Stomach (tissue), 19 donors: ENCODE data around the gene LINGO4. TPM values are rescaled to one million over a fixed set of nuclear protein-coding genes. Genes with fewer than 3 reads are reported as not detected.

ENCODE experiments used
- DNase-seq, 2 donors: peaks; one replicate each; pipeline versions ENCODE4 v3.0.0 to v3.0.0-alpha.2; 2013 to 2019
- H3K27ac ChIP-seq, 5 donors: fragments of 200-600 bp in 4 of 5; sonication (generic) in 4 of 5; one replicate each; pipeline ENCODE4 v1.5.1; 2013 to 2019; ENCODE audit warnings: mild to moderate bottlenecking in 1 of 5, moderate library complexity in 1 of 5
- H3K27me3 ChIP-seq, 3 donors: fragments of 200-600 bp; sonication (generic); one replicate each; pipeline ENCODE4 v1.5.1; 2017 to 2019; ENCODE audit warnings: mixed run types in 1 of 3
- H3K36me3 ChIP-seq, 4 donors: fragments of 200-600 bp; sonication (generic); 1 replicate in 3 of 4; 2 replicates in 1 of 4; pipeline ENCODE4 v1.5.1; 2016 to 2019
- H3K4me1 ChIP-seq, 4 donors: fragments of 200-600 bp; sonication (generic); one replicate each; pipeline ENCODE4 v1.5.1; 2016 to 2019
- H3K4me3 ChIP-seq, 4 donors: fragments of 200-600 bp; sonication (generic) in 3 of 4; one replicate each; pipeline ENCODE4 v1.5.1; 2016 to 2019; ENCODE audit warnings: mild to moderate bottlenecking in 1 of 4
- H3K9me3 ChIP-seq, 4 donors: fragments of 200-600 bp; sonication (generic); one replicate each; pipeline ENCODE4 v1.5.1; 2016 to 2019
- EP300 ChIP-seq: sonication (generic); formaldehyde crosslinking; IDR thresholded peaks from one replicate; pipeline ENCODE4 v1.6.1; 2017; ENCODE audit warnings: antibody characterized with exemption
- POLR2A ChIP-seq, 4 donors: fragments of 450-650 bp; IDR thresholded peaks; one replicate each; pipeline ENCODE4 v1.6.1; 2016; ENCODE audit warnings: antibody characterized with exemption in 4 of 4, control low read depth in 2 of 4, mild to moderate bottlenecking in 1 of 4, moderate library complexity in 1 of 4
- POLR2AphosphoS5 ChIP-seq, 3 donors: sonication (generic); formaldehyde crosslinking; IDR thresholded peaks; one replicate each; pipeline ENCODE4 v1.6.1; 2016; ENCODE audit warnings: antibody characterized with exemption in 3 of 3
- WGBS, 5 donors: extraction: QIAGEN DNeasy Blood & Tissue Kit in 3 of 5; methylation state at CpG; one replicate each; pipeline versions ENCODE4 v1.1.5 to v1.1.7; 2013 to 2018; 5-methylcytosine and 5-hydroxymethylcytosine counted together
- intact Hi-C: fragments of 100-400 bp; cut with DNase I; formaldehyde crosslinking; loops from one replicate; pipeline ENCODE4 v1.15.1; 2023; ENCODE audit warnings: low total_unique reads
- long read RNA-seq, 10 donors: transcript quantifications; one replicate each; lab custom pipeline, GENCODE V29; 2026
- polyA plus RNA-seq, 3 donors: library from polyadenylated mRNA; stranded (reverse); fragments of 200-250 nt; gene quantifications; one replicate each; pipeline ENCODE4 v1.2.3, GENCODE V29; 2013
- total RNA-seq, 5 donors: library from RNA; depleted of rRNA; stranded (reverse); fragments of >200 nt; gene quantifications; one replicate each; pipeline versions ENCODE4 v1.1.0 to v1.2.3, GENCODE V29; 2014 to 2016
- TF ChIP-seq, protein P1 (sequence below), 7 experiments: fragments of 450-650 bp in 4 of 7; fragments of 200-600 bp in 3 of 7; sonication (generic) in 3 of 7; IDR thresholded peaks; one replicate each; pipeline ENCODE4 v1.5.1; 2016 to 2019; ENCODE audit warnings: antibody characterized with exemption in 7 of 7, control low read depth in 2 of 7, mild to moderate bottlenecking in 1 of 7
- donor health status: healthy with polysubstance abuse.
- donor health status: Bipolar disorder and iron deficiency.
- donor health status: healthy.

Gene LINGO4, protein sequence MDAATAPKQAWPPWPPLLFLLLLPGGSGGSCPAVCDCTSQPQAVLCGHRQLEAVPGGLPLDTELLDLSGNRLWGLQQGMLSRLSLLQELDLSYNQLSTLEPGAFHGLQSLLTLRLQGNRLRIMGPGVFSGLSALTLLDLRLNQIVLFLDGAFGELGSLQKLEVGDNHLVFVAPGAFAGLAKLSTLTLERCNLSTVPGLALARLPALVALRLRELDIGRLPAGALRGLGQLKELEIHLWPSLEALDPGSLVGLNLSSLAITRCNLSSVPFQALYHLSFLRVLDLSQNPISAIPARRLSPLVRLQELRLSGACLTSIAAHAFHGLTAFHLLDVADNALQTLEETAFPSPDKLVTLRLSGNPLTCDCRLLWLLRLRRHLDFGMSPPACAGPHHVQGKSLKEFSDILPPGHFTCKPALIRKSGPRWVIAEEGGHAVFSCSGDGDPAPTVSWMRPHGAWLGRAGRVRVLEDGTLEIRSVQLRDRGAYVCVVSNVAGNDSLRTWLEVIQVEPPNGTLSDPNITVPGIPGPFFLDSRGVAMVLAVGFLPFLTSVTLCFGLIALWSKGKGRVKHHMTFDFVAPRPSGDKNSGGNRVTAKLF
- 1 to 10 TPM in 1 of 5 donors, not detected in 4; 3.2 TPM for total RNA-seq
- polyA plus RNA-seq = under 1 TPM in 1 of 3 donors, not detected in 2; 0.06 TPM
- long read RNA-seq, donor 1 = 0 reads
- long read RNA-seq, donor 2 = 0 reads
- long read RNA-seq, donor 3 = 0 reads
- long read RNA-seq, donor 4 = 0 reads
- long read RNA-seq, donor 5 = 0 reads
- long read RNA-seq, donor 6 = 0 reads
- long read RNA-seq, donor 7 = 0 reads
- long read RNA-seq, donor 8 = 0 reads
- long read RNA-seq, donor 9 = 0 reads
- long read RNA-seq, donor 10 = 0 reads

DNA sequence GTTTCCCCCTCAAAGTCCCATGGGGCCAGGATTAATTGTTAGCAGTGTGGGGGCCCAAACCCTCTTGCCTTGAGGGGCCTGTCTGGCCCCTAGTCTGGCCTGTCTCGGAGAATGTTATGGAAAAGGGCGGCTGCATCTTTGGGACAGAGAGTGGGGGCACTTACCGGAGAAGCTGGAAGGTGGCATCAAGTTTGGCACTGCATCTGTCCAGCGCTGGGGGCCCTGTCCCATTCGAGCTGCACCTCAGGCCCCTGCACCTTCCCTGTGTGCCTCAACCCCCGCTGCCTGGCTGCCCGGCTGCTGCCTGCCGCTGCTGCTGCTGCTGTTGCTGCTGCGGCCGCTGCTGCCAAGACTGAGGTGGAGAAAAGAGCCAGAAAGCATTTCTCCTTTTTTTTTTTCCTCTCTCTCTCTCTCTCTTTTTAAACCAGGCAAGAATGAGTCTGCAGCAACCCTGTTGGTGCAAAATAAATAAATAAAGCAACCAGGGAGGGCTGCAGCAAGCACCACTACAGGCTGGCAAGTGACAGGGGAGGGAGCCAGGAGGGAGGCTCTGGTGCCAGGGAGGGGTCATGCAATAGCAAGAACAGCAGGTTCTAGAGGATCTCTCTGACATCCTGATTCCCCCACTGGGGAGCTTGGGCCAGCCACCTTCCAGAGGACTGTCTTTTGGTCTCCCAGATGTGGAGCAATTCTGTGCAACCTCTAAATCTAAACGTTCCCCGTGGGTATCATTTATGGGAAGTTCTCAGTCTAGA lies at the start of gene LINGO4:
LINGO4 (minus strand) TSS at position 354 of the 755 bp plus-strand sequence. CDS start 2,715 bp downstream, outside the sequence.
- TF ChIP-seq EP300 = no peak
- no peak for TF ChIP-seq POLR2A (IDR thresholded peaks at IDR 0.05)
- TF ChIP-seq, protein P1, sequence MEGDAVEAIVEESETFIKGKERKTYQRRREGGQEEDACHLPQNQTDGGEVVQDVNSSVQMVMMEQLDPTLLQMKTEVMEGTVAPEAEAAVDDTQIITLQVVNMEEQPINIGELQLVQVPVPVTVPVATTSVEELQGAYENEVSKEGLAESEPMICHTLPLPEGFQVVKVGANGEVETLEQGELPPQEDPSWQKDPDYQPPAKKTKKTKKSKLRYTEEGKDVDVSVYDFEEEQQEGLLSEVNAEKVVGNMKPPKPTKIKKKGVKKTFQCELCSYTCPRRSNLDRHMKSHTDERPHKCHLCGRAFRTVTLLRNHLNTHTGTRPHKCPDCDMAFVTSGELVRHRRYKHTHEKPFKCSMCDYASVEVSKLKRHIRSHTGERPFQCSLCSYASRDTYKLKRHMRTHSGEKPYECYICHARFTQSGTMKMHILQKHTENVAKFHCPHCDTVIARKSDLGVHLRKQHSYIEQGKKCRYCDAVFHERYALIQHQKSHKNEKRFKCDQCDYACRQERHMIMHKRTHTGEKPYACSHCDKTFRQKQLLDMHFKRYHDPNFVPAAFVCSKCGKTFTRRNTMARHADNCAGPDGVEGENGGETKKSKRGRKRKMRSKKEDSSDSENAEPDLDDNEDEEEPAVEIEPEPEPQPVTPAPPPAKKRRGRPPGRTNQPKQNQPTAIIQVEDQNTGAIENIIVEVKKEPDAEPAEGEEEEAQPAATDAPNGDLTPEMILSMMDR (IDR thresholded peaks at IDR 0.05) = no peak
- no peak for TF ChIP-seq POLR2AphosphoS5 (IDR thresholded peaks at IDR 0.05)
- intact Hi-C loops = no loop called here

DNA sequence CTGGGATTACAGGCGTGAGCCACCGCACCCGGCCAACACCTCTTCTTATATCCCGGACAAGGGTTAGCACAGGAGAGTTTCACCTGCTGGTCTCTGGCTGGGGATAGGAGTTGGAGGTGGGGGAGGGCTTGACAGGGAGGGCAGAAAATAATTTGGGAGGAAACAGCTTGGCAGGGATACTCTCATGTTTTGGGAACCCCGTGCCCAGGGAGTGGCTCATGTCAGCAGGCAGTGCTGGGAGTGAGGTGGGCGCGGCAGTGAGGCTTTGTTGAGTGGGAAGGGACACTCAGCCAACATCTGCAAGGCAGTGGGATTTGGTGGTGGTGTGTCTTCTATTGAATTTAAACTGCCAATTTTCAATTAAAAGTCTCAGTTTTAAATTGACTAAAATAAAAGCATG lies 49.4 kb upstream of the LINGO4 start:
- 72 to 85% (median 79%) methylated on average over 7 of the region's 7 CpGs for WGBS, 5 donors
- Histone ChIP-seq H3K4me3 (no peak overlapping the region), H3K27me3 (peaks cover 0 to 35% (median 0%) of the 10 kb centered on the region in 3 donors), H3K27ac (no peak overlapping the region), H3K4me1 (no peaks in the 10 kb centered on the region), H3K36me3 (no peaks in the 10 kb centered on the region), H3K9me3 (no peaks in the 10 kb centered on the region)
- intact Hi-C loops = no loop called here
- no peak for TF ChIP-seq POLR2A (IDR thresholded peaks at IDR 0.05)
- TF ChIP-seq POLR2AphosphoS5 (IDR thresholded peaks at IDR 0.05) = no peak
- TF ChIP-seq, protein P1 (IDR thresholded peaks at IDR 0.05) = no peak
- TF ChIP-seq EP300 = no peak
- no peak for DNase-seq

More for the DNA sequence above, at the start of gene LINGO4:
- Histone ChIP-seq H3K4me1 (no peaks in the 10 kb centered on the region), H3K36me3 (peaks cover 0 to 22% (median 12%) of the 10 kb centered on the region in 4 donors), H3K9me3 (no peaks in the 10 kb centered on the region), H3K27ac (no peak within 1 kb of the TSS), H3K4me3 (no peak within 1 kb of the TSS), H3K27me3 (peaks cover 0 to 38% (median 0%) of the 10 kb centered on the region in 3 donors)
- no peak for DNase-seq
- 40 to 57% (median 54%) methylated on average over 10 to 12 of the region's 12 CpGs for WGBS, 5 donors

DNA sequence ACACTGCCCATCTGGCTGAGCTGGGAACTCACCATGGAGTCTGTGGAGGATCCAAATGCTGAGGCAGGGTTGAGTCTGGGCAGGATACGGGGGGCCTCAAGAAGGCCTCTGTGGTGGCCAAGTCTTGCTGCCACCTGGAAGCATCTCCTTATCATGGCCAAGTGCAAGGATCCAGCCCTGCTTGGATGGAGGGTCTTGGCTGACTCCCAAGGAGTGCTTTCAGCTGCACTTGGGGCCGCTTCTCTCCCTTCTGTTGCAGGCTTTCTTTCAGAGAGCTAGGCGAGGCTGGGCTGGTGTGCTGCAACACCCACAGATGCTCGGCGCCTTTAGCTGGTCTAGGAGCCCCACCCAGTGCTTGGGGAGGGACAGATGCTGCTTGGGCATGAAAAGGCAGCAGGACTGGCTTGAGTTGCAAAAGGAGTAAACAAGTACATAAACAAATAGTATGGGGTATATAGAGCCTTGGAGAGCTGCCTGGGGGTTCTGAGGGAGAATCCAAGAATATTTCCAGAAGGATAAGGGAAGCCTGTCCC lies 48.3 kb upstream of the LINGO4 start, which contains the start of gene THEM5:
THEM5 (minus strand) TSS at position 302 of the 533 bp plus-strand sequence; CDS start at position 155, 147 bp downstream.
- H3K9me3 ChIP-seq = no peaks in the 10 kb centered on the region
- peaks cover 0 to 40% (median 0%) of the 10 kb centered on the region in 3 donors for H3K27me3 ChIP-seq
- intact Hi-C loops = no loop called here
- 57 to 68% (median 64%) methylated on average over 4 to 5 of the region's 5 CpGs for WGBS, 5 donors
- no peaks in the 10 kb centered on the region for H3K36me3 ChIP-seq
- peaks cover 0 to 5% (median 0%) of the 10 kb centered on the region in 4 donors for H3K4me1 ChIP-seq
- no peak within 1 kb of the TSS for H3K27ac ChIP-seq
- peak in 1 of 2 donors; percentile 22 for DNase-seq
- TF ChIP-seq EP300 = no peak
- TF ChIP-seq POLR2A (IDR thresholded peaks at IDR 0.05) = no peak
- TF ChIP-seq, protein P1 (IDR thresholded peaks at IDR 0.05) = no peak
- no peak for TF ChIP-seq POLR2AphosphoS5 (IDR thresholded peaks at IDR 0.05)
- H3K4me3 ChIP-seq = no peak within 1 kb of the TSS
